Spleen (tissue), 7 donors: ENCODE data around the gene ACVRL1.

ENCODE experiments used
- CTCF ChIP-seq, 11 experiments: fragments of 200-600 bp in 7 of 11; fragments of 450-650 bp in 4 of 11; sonication (generic) in 4 of 11; IDR thresholded peaks in 8 of 11; conservative IDR thresholded peaks in 3 of 11; 1 replicate in 7 of 11; 2 replicates in 4 of 11; pipeline versions ENCODE4 v1.4.0 to v1.8.0; 2016 to 2021; ENCODE audit warnings: antibody characterized with exemption in 11 of 11, inconsistent platforms in 4 of 11, mild to moderate bottlenecking in 1 of 11
- POLR2A ChIP-seq, 3 donors: fragments of 450-650 bp; IDR thresholded peaks; one replicate each; pipeline ENCODE4 v1.5.1; 2017; ENCODE audit warnings: antibody characterized with exemption in 3 of 3, mild to moderate bottlenecking in 1 of 3
- donor health status: DM: no; HTN: no; CAD: no; lungs with moderate emphysema.
- donor health status: DM: no; HTN: no; CAD: no.
- donor health status: DM: no; HTN: no; CAD: no.

GRCh38 chr12:51887476-51888315, 19.6 kb upstream of the ACVRL1 start, which contains the start of gene ANKRD33:
- no peak for TF ChIP-seq CTCF (IDR thresholded peaks at IDR 0.05 in 8 of 11, conservative IDR thresholded peaks at IDR 0.05 in 3 of 11)
- TF ChIP-seq POLR2A (IDR thresholded peaks at IDR 0.05) = no peak
